DOHH2 (cell line): ENCODE data around the gene DPP3.

ENCODE experiments used
- CTCF ChIP-seq: fragments of 200-600 bp; sonication (generic); IDR thresholded peaks from one replicate; pipeline ENCODE4 v1.5.1; 2014; ENCODE audit warnings: antibody characterized with exemption, mild to moderate bottlenecking, low read depth, low read length; ENCODE audit not compliant: poor library complexity, severe bottlenecking
- EZH2phosphoT487 ChIP-seq: fragments of 200-600 bp; sonication (generic); IDR thresholded peaks from 2 replicates; pipeline ENCODE4 v1.6.1; 2017; ENCODE audit warnings: borderline replicate concordance, mild to moderate bottlenecking, antibody characterized with exemption, low read length, moderate library complexity, mixed read lengths

GRCh38 chr11:66457826-66458225 lies 22.4 kb upstream of the DPP3 start:
- TF ChIP-seq CTCF: no peak
- no peak for TF ChIP-seq EZH2phosphoT487
